NCI-H2227 treated with DMSO at 0.1 percent for 48 hours (cell line): Measurements from ENCODE around the gene SLC25A25.

Source experiments
- DNase-seq: peaks from one replicate; lab custom pipeline; 2025; lab: John Stamatoyannopoulos, UW

Gene SLC25A25

DNA sequence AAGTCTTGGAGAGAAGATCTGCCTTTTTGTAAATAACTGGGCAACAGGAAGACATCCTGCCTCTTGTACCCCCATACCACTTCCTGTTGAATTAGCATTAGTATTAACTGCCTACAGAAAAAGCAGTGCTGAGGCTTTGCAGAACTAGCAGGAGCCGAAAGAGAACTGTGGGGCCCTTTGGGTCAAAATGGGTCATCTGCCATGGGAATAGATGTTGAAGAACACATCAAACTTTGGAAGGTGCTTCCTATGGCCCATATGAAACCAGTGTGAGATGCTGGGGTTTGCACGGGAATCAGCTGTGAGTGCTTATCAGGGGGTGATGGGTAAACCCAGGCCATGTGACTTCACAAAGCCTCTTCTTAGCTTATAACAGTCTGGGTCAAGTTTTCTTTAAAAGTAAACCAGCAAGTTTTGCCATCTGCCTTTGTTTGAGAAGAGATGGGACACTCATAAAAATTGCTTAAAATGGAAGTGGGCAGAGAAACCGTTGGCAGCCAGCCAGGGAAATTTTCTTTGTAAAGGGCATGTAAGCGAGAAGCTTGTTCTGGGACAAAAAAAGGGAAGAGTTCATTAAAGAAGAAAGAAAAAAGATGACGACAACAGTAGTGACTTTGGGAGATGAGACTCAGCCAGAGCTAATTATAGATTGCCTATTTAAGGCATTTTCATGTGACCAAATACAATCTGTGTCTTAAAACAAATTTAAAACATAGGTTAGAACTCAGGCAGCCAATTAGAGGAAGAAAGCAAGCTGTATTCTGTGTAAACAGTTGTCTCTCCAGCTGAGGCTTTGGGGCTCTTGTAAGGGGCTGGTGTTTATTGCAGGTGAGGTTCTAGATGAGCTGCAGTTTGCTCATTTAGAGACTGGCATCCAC is 4.4 kb downstream of the SLC25A25 start:
- DNase-seq: peak; percentile 90

DNA sequence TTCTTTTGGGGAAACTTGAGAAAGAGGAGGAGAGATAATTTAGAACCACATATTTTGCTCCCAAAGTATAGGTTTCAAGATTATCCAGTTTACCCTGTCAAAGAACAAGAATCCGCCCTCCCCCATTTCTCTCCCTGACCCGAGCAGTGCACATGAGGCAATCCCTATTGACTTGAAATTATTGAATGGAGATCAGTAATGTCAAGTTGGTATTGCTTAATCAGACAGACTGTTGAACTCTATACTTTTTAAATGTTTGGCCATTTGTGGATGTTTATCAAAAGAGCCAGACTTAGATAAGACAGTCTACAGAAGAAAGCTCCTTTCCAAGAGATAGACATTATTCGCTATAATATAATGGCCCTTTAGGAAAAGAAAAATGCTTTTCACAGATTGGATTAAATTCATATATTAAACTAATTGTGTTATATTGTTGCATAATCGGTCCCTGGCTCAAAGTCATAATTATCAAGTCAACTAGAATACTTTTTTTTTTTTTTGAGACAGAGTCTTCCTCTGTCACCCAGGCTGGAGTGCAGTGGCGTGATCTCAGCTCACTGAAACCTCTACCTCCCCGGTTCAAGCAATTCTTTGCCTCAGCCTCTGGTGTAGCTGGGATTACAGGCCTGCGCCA is 5.3 kb downstream of the SLC25A25 start:
- DNase-seq: no peak

DNA sequence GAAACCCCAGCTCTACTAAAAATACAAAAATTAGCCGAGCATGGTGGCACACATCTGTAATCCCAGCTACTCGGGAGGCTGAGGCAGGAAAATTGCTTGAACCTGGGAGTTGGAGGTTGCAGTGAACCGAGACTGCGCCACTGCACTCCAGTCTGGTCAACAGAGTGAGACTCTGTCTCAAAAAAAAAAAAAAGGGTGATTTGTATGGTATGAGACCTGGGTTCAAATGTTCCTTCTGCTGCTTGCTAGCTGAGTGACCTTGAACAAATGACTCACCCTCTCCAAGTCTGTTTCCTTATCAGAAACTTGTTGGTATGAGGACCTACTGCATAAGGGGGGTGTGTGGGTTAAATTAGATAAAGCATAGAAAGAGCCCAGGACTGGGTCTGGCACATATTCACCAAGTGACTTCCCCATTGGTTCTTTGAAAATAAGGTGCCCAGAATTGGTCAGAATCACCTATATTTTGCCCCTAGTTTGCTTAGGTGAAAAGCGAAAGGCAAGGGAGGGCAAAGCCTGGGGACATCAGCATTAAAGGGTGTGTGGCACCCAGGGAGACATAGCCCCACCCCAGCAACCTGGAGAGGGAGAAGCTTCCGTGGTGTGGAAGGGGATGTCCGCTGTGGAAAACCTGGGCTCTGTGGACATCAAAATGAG is 9.9 kb downstream of the SLC25A25 start:
- DNase-seq: no peak

DNA sequence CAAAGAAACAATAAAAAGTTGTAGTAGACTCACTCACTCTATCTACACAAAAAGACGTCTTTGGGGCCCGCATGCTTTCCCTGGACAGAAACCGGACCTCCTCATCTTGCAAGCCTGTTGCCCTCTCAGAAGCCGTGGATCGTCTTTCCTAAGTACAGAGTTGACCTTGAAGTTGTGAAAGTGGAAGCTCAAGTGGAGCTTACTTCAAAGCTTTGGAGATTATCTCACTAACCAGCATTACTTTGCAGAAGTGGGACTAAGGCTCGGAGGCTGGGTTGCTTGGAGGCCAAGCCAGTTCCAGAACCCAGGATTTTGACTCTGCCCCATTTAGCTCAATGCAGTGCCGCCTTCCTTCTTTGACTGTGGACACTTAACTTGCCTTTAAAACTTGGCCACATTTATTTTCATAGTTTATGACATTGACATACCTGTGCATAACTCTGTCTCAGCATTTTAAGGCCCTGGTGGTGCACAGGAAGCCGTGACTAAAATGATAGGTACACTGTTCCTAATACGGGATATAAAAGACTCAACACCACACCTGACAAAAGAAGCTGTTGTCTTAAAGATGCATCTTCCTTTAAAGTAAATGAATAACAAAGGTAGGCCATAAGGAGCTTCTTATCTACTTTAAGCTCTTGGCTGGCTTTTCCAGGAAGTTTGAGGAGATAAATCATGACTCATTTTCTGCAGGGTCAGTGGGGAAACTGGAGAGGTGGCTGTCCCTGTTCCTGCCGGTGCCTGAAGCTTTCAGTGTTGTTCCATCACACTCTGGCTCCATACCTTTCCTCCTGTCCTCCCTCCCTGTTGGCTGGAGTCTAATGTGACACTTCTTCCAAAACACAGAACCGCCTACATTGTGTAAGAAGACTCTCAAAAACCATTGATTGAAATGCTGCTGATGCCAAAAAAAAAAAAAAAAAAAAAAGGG is 10.7 kb downstream of the SLC25A25 start:
- DNase-seq: no peak

DNA sequence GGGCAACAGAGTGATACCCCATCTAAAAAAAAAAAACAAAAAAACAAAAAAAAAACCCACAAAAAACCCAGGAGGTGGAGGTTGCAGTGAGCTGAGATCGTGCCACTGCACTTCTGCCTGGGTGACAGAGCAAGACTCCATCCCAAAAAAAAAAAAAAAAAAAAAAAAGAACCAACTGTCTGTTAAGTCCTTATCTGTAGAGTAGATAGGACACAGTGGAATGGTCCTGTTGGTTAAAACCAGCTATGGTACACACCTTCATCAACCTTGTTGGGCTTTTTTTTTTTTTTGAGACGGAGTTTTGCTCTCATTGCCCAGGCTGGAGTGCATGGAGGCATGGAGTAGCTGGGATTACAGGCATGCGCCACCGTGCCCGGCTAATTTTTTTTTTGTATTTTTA is 12.2 kb downstream of the SLC25A25 start:
- DNase-seq: no peak

DNA sequence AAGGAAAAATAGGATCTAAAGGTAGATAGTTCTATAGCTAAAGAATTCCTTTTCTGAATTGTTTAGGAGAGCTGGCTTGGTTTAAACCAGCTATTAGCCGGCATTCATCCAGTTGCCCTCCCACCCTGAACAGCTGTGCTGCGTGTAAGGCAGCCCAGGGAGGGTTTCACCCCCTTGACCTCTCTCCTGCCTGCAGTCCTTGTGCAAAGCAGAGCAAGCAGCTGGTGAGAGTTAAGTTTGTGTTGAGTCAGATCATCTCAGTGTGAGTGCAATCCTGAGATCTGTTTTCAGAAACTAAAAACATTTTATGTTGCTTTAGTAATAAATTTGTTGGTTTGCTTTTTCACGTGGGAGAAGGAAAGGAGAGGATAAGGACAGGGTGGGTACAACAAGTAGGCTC is 13.0 kb downstream of the SLC25A25 start:
- peak; percentile 80 for DNase-seq

DNA sequence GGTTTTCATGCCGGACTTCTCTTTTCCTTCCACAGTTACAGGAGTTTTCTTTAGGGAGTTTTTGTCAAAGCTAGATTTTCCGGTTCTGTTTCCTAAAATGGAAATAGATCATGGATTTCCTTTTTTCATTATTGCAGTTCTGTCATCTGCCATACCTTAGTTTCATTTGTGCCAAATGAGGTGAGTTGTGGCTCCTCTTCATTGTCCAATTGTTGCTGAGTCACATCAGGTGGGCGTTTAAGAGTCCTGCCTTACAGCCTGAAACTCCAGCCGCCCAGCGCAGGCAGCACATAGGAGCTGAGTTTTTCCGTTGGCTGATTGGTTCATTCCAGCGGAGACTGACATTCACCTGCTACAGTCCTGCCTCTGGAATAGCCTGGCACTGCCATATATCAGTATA is 14.1 kb downstream of the SLC25A25 start:
- peak; percentile 5 for DNase-seq

DNA sequence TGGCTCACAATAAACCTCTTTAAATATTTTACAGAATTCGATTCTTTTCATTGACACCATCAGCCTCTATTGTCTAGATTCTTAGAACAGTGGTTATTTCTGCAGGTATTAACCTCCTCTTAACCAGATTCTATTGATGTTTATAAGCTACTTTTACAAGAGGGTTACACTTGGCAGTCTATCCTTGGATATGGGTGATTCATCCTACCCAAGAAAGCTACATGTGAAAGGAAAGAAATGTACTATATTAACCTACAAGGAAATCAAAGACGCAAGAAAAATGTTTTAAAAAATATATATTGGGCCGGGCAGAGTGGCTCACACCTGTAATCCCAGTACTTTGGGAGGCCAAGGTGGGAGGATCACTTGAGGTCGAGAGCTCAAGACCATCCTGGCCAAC is 16.7 kb downstream of the SLC25A25 start:
- no peak for DNase-seq

DNA sequence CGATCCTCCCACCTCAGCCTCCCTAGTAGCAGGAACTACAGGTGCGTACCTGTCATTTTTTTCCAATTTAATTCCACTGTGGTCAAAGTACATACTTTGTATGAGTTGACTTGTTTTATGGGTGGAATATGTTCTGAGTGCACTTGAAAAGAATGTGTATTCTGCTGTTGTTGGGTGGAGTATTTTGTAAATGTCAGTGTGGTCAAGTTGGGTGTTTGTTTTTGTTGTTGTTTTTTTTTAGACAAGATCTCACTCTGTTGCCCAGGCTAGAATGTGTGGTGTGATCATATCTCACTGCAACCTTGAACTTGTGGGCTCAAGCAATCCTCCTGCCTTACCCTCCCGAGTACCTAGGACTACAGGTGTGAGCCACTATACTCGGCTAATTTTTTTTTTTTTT is 17.9 kb downstream of the SLC25A25 start:
- no peak for DNase-seq

DNA sequence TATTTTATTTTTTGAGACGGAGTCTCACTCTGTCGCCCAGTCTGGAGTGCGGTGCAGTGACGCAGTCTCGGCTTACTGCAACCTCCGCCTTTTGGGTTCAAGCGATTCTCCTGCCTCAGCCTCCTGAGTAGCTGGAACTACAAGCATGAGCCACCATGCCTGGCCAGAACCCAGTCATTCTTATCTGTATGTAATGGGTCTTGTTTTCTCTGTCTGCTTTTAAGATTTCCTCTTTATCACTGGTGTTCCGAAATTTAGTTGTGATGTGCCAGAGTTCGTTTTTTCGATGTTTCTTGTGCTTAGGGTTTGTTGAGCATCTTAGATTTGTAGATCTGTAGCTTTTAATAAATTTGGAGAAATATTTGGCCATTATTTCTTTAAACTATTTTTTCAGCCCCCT is 19.2 kb downstream of the SLC25A25 start:
- DNase-seq: no peak

DNA sequence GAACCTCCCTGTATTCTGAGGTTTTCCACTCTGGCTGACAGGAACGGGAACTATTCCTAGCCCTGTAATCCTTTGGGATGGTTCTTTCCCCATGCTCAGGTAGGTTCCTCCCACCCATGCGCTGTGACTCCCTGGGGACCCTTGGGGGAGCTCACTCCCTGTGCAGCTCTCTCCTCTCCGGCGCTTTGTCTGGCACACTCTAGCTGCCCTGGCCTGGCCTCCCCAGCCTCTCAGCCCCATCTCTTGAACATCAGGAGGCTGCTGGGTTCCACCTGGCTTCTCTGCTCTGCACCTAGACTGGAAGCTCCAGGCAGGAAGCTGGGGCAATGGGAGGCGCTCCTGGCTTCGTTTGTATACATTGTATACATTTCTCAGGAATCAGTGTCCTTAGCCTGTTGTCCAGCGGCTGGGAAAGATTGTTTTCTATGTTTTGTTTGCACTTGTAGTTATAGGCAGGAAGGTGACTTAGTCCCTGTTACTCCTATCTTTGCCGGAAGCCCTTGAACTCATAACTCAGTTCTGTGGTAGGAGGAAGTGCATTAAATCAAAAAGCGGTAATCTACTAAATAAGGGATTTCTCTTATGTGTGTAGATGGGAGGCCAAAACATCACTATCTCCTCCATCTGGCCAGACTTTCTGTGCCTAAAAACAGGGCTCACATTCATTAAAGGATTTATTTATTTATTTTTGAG is 20.4 kb downstream of the SLC25A25 start:
- no peak for DNase-seq

DNA sequence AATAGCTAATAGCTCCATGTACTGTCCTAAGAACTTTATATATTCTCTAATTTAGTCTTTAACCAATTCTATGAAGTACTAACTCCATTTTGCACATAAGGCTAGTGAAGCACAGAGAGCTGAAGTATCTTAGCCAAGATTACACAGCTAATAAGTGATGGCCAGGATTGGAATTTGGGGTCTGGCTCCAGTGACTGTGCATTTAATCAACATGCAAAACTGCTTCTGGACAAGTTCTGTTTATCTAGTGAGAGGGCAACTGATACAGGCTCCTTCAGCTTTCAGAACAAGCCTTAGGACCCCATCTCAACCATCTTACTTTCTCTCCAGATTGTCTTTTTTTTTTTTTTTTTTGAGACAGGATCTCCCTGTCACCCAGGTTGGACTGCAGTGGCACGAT is 21.3 kb downstream of the SLC25A25 start:
- DNase-seq: no peak

DNA sequence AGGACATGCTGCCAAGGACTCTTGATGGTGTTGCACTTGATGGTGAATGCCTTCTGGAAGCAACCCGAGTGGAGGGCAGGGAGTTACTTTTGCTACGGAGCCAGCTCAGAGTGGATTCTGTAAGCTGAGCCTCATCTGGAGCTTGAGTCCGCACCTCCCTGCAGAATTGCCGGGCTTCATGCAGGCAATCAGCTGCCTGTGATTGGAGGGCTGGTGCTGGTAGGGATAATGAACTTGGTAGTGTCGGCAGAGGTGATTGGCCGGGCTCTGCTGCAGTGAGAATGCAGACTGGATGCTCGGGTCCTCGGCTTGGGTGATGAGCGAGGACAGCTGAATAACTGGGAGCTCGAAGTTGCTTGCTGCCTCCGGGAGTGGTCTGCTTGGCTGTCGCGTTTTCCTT is 23.1 kb downstream of the SLC25A25 start:
- DNase-seq: peak; percentile 84

DNA sequence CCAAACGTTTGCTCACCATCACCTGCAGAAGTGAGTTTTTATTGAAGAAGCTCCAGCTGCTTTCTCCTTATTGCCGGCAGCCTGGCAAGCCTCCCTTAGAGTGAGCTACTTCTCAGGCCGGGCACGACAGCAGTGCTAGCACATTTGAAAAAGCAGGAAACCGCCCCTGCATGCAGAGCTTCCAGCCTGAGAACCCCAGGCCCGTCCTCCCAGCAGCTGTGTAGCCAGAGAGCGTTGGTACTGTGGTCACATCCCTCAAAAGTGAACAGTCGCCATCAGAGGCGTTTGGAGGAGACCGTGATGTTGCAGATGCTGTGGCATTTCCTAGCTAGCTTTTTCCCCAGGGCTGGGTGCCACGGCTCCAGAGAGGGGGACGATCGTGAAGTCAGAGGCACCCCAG is 23.5 kb downstream of the SLC25A25 start:
- no peak for DNase-seq

DNA sequence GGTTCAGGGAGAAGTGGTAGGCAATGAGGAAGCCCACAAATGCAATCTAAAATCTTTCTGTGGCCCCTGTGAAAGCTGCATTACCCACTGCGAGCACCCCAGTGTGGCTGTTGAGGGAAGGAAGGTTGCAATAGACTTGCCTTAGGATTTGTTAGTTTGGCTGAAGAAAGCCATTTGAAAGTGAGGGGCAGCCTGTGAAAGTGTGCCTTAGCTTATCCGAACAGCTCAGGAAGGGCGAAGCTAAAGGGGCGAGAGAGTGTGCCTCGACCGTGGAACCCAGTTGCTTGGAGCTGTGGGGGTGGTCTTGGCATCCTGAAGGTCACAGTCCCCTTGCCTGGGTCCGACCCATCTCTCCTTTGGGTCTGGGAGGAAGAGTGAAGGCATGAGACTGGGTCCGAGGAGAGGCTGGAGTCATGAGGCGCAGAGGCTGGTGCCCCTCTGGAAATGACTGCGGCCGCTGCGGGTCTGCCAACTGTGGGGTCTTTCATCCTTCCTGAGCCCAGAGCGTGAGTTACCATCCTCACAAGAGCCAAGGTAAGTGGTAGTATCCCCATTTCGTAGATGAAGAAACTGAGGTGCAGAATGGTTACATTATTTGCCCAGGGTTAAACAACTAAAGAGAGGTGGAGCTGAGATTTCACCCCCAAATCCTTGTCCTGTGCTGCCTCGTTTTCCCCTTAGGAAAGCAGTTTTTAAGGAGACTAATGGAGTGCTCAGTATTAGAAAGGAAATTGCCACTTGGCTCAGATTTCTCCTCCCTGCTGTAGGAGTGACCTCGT is 24.4 kb downstream of the SLC25A25 start:
- DNase-seq: no peak

DNA sequence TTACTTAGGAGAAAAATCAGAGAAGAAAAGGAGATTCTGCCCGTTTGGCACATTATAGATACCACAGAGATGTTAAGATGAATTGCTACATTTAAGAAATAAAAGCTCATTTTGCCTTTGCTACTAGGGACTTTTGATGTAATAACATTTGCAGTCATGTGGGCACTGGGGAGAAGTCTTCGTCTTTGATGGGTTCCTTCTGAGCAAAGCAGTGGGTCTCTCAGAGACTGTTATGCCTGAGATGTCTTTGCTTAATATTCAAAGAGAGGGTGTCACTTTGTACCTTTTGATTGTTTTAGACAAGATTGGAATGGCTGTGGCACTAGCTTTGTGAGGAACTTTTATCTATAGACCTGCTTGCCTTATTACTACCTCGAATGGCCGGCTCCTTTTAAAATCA is 25.0 kb downstream of the SLC25A25 start:
- DNase-seq: no peak

DNA sequence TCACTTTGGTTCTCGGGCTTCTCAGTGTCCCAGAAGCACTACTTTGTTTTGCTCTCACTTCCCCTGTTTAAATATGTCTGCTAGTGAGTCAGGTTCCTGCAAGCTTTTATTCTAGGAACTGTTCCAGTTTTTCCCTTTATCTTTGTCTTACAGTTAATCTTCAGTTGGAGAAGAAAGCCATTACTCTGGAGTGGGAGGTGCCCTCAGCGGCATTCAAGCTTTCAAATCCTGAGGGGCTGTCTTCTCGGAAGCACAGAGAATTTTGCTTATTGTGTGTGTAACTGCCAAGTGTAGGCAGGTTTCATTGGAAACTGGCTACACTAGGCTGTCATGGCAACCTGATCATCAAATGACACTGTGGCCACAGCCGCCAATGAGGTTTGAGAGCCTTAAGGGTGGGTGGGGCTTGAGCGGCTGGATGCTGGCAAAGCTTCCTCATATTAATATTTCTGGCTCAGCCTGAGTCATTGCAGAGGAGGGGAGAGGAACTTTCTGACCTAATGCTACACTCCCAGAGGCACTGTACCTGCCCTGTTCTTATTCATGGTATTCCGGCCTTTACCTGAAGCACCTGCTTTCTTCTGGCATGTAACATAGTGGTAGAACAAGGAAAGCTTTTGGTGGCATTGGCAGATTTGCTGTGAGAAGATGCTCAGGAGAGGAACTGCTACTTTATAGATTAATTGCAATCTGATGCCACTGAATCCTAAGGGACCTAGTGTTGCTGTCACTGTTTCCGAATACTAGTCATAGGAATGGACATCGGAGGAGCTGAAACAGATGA is 26.3 kb downstream of the SLC25A25 start:
- DNase-seq: peak; percentile 83

DNA sequence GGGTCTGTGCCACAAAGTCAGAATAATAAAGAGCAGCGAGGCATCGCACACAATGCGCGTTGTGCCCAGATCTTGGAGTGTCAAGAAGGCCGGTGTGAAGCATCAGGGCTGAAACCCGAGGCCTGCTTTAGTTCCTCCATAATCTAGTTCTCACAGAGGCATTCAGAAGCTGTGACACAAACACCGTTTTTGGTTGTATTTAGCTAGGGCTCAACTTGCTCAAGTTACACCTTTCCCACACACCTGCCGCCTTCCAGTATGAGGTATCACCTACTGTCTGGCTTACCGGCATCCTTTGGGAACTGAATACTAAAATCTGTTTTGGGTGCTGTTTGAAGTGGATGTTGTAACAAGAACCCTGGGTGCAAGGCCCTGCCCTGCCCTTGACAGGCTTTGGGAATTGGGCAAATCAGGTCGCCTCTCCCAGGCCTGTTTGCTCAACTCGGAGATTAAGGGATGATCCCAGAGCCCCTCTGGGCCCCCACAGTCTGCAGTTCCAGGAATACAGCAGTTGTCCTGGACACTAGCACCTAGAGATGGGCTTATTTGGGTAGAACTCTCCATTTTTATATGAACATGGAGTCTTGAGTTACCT is 27.0 kb downstream of the SLC25A25 start:
- DNase-seq: no peak
